ENCODE measurements around the gene MED23.

The MED23 gene

GRCh38 chr6:131613296-131613925, 14.6 kb downstream of the MED23 start:
- no peak for DNase-seq (ENCODE audit: low read depth, low spot score)
- no peak overlapping the region for H3K4me3 ChIP-seq (ENCODE audit: low read depth, low read length)
- in situ Hi-C loops (cut with HindIII; ENCODE audit: low sequenced_read_pairs), result no loop called here
- TF ChIP-seq CTCF (IDR thresholded peaks at IDR 0.05; ENCODE audit: low read depth, low read length), result no peak

DNA sequence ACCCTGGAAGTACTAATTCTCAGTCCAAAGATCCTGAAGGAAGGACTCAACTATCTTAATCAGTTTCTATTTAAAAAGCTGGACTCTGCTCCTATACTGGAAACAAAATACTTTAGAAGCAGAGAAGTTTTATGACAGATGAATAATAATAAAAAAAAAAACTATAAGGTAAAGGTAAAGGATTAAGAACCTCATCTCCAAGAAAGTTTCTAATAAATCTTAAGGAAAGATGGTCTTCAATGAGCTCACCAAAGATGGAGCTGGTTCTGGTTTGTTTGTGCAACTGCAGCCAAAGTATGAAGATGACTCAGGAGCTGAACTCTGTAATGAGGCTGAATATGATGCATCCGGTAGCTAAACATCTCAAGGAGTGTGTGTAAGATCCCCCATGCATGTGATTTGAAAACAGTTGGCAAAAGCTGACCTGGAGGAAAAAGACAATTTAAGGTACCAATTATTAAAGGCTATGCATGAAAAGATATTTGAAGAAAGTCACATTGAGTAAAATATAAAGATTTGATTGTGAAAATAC, 25.2 kb downstream of the MED23 start:
- in situ Hi-C loops (cut with HindIII; ENCODE audit: low sequenced_read_pairs), result no loop called here
- peak; percentile 87 for DNase-seq (ENCODE audit: low read depth, low spot score)
- no peak overlapping the region for H3K4me3 ChIP-seq (ENCODE audit: low read depth, low read length)
- no peak for TF ChIP-seq CTCF (IDR thresholded peaks at IDR 0.05; ENCODE audit: low read depth, low read length)

- DNase-seq (ENCODE audit: low read depth, low spot score), result no peak
- in situ Hi-C loops (cut with HindIII; ENCODE audit: low sequenced_read_pairs), result no loop called here
- no peak for TF ChIP-seq CTCF (IDR thresholded peaks at IDR 0.05; ENCODE audit: low read depth, low read length)
- no peak overlapping the region for H3K4me3 ChIP-seq (ENCODE audit: low read depth, low read length)
Measured at GRCh38 chr6:131600716-131601115, 27.3 kb downstream of the MED23 start.

DNA sequence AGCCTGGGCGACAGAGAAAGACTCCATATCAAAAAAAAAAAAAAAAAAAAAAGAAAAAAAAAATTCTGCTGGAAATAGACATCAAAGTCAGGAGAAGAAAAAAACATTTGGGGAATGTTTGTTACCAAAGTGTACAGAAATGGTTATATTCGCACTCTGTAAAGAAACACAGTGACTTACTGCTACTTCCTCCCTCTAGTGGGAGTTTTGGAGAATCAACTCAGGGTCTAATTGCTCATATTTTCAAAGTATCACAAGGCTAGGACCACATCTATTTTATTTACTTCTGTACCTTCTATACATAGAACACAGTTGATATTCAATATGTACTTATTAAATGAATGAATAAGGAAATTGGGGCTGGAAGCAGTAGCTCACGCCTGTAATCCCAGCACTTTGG, 30.6 kb downstream of the MED23 start:
- in situ Hi-C loops (cut with HindIII; ENCODE audit: low sequenced_read_pairs), result no loop called here
- TF ChIP-seq CTCF (IDR thresholded peaks at IDR 0.05; ENCODE audit: low read depth, low read length), result peak; percentile 46
- H3K4me3 ChIP-seq (ENCODE audit: low read depth, low read length), result no peak overlapping the region
- DNase-seq (ENCODE audit: low read depth, low spot score), result no peak

- in situ Hi-C loops (cut with HindIII; ENCODE audit: low sequenced_read_pairs), result no loop called here
- no peak for DNase-seq (ENCODE audit: low read depth, low spot score)
- TF ChIP-seq CTCF (IDR thresholded peaks at IDR 0.05; ENCODE audit: low read depth, low read length), result no peak
- no peak overlapping the region for H3K4me3 ChIP-seq (ENCODE audit: low read depth, low read length)
Measured at GRCh38 chr6:131594074-131594473, 34.0 kb downstream of the MED23 start.

DNA sequence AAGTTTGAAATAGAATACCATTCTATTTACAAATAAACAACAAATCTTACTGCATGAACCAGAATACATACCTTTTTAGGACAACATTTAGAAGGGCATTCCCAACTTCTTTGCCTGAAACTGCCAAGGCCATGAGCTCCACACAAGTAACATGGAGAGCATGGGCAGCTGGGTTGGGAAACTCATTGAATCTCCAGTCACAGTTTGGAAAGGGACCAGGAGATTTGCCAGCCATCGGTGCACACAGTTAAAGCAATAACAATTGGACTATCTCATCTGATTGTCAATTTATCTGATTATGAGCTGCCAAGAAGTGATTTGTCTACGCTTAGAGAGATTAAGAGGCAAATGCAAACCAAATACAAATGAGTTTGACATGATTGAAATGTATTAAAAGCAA, 35.1 kb downstream of the MED23 start:
- TF ChIP-seq CTCF (IDR thresholded peaks at IDR 0.05; ENCODE audit: low read depth, low read length), result no peak
- in situ Hi-C loops (cut with HindIII; ENCODE audit: low sequenced_read_pairs), result no loop called here
- DNase-seq (ENCODE audit: low read depth, low spot score), result no peak
- no peak overlapping the region for H3K4me3 ChIP-seq (ENCODE audit: low read depth, low read length)

Measured in astrocyte of the spinal cord (primary cell).